HepG2 (cell line): ENCODE results near the gene DNAAF3. TPM values are rescaled to one million over a fixed set of nuclear protein-coding genes. Genes with fewer than 3 reads are reported as not detected.
A peak's percentile ranks its signal among the peaks of the same experiment; 100 is the strongest.

Experiments
- AKNA ChIP-seq: sonication (generic); formaldehyde crosslinking; IDR thresholded peaks from 2 replicates; pipeline ENCODE4 v1.4.0; 2020; ENCODE audit warnings: missing genetic modification reagents, borderline replicate concordance
- ATF6 ChIP-seq: sonication (generic); formaldehyde crosslinking; conservative IDR thresholded peaks from 2 replicates; pipeline ENCODE4 v1.4.0; 2020; ENCODE audit warnings: missing genetic modification reagents
- GTF2F1 ChIP-seq: fragments of 150-350 bp; IDR thresholded peaks from 2 replicates; pipeline ENCODE4 v1.6.1; 2014; ENCODE audit warnings: low read length
- GTF3A ChIP-seq: sonication (generic); formaldehyde crosslinking; conservative IDR thresholded peaks from 2 replicates; pipeline ENCODE4 v1.4.0; 2020; ENCODE audit warnings: mild to moderate bottlenecking, missing genetic modification reagents
- HDAC2 ChIP-seq: sonication (generic); formaldehyde crosslinking; IDR thresholded peaks from 2 replicates; pipeline ENCODE4 v1.4.0; 2020; ENCODE audit warnings: missing genetic modification reagents
- JDP2 ChIP-seq: sonication (generic); formaldehyde crosslinking; IDR thresholded peaks from 2 replicates; pipeline ENCODE4 v1.8.1; 2022; ENCODE audit warnings: missing genetic modification reagents, borderline replicate concordance
- KAT7 ChIP-seq: IDR thresholded peaks from 2 replicates; pipeline ENCODE4 v1.6.1; 2018; ENCODE audit warnings: borderline replicate concordance, missing compliant biosample characterization
- KDM6A ChIP-seq: IDR thresholded peaks from 2 replicates; pipeline ENCODE4 v1.6.1; 2016; ENCODE audit warnings: low read depth
- RFX3 ChIP-seq: IDR thresholded peaks from 2 replicates; pipeline ENCODE4 v1.6.1; 2016; ENCODE audit warnings: missing biosample characterization, missing genetic modification reagents
- RORA ChIP-seq: sonication (generic); formaldehyde crosslinking; IDR thresholded peaks from 2 replicates; pipeline ENCODE4 v1.5.0; 2020; ENCODE audit warnings: mild to moderate bottlenecking, missing genetic modification reagents, moderate library complexity
- TEAD2 ChIP-seq: sonication (generic); formaldehyde crosslinking; IDR thresholded peaks from 2 replicates; pipeline ENCODE4 v1.9.0; 2021; ENCODE audit warnings: missing genetic modification reagents
- TFDP2 ChIP-seq: sonication (generic); formaldehyde crosslinking; IDR thresholded peaks from 2 replicates; pipeline ENCODE4 v1.4.0; 2020; ENCODE audit warnings: missing genetic modification reagents
- THYN1 ChIP-seq: sonication (generic); formaldehyde crosslinking; IDR thresholded peaks from 2 replicates; pipeline ENCODE4 v1.8.1; 2023; ENCODE audit warnings: low read depth, mild to moderate bottlenecking, moderate library complexity, missing genetic modification reagents, borderline replicate concordance
- ZBTB20 ChIP-seq: sonication (generic); formaldehyde crosslinking; IDR thresholded peaks from 2 replicates; pipeline ENCODE4 v1.8.1; 2023; ENCODE audit warnings: missing genetic modification reagents, low read depth, mild to moderate bottlenecking, borderline replicate concordance
- ZBTB43 ChIP-seq: sonication (generic); formaldehyde crosslinking; conservative IDR thresholded peaks from 2 replicates; pipeline ENCODE4 v1.4.0; 2020; ENCODE audit warnings: missing genetic modification reagents
- ZEB1 ChIP-seq: IDR thresholded peaks from 2 replicates; pipeline ENCODE4 v1.6.1; 2012; ENCODE audit warnings: mild to moderate bottlenecking, low read depth, inconsistent platforms; ENCODE audit not compliant: insufficient replicate concordance
- ZNF782 ChIP-seq: sonication (generic); formaldehyde crosslinking; IDR thresholded peaks from 2 replicates; pipeline ENCODE4 v1.4.0; 2020; ENCODE audit warnings: missing genetic modification reagents, mild to moderate bottlenecking, borderline replicate concordance
- ZSCAN30 ChIP-seq: sonication (generic); formaldehyde crosslinking; IDR thresholded peaks from 2 replicates; pipeline ENCODE4 v1.5.0; 2020; ENCODE audit warnings: mild to moderate bottlenecking, missing genetic modification reagents
- polyA plus RNA-seq, 8 experiments: library from polyadenylated mRNA; depleted of rRNA in 3 of 8; stranded (reverse) in 7 of 8; unstranded in 1 of 8; fragments of >200 nt; fragmentation: Illumina TruSeq in 4 of 8; extraction: Trizol in 4 of 8; gene quantifications; 2 replicates each; pipeline versions ENCODE4 v1.2.1 to v1.2.3, GENCODE V29; 2011 to 2016; ENCODE audit warnings: low read depth in 4 of 8, missing spikeins in 1 of 8, mixed read lengths in 1 of 8; ENCODE audit not compliant: insufficient read depth in 1 of 8
- total RNA-seq, 5 experiments: library from RNA; depleted of rRNA; stranded (reverse); fragments of >200 nt; fragmentation: Illumina TruSeq; extraction: Trizol; gene quantifications; 2 replicates each; pipeline ENCODE4 v1.2.3, GENCODE V29; 2016; ENCODE audit warnings: low read depth in 1 of 5
- TF ChIP-seq, protein P1 (sequence below): sonication (generic); formaldehyde crosslinking; IDR thresholded peaks from 2 replicates; pipeline ENCODE4 v1.4.0; 2020; ENCODE audit warnings: missing genetic modification reagents

The DNAAF3 gene
- total and polyA plus RNA-seq, 2 of the 13 experiments (the other 11 are each of a cell fraction or from before 2014, with no cell fraction given), result 0.30 to 0.40 TPM

- TF ChIP-seq ZBTB43 (CRISPR knock-in tag), result no peak
- TF ChIP-seq KDM6A, result no peak
- 0 out of 2 replicates have a peak, but pooled peaks have one; percentile 28 for TF ChIP-seq TFDP2
- no peak for TF ChIP-seq ZEB1
- 0 out of 2 replicates have a peak, but pooled peaks have one; percentile 42 for TF ChIP-seq ZBTB20 (CRISPR knock-in tag)
- no peak for TF ChIP-seq RORA (CRISPR knock-in tag)
- TF ChIP-seq RFX3 (CRISPR knock-in tag), result no peak
- TF ChIP-seq, protein P1, sequence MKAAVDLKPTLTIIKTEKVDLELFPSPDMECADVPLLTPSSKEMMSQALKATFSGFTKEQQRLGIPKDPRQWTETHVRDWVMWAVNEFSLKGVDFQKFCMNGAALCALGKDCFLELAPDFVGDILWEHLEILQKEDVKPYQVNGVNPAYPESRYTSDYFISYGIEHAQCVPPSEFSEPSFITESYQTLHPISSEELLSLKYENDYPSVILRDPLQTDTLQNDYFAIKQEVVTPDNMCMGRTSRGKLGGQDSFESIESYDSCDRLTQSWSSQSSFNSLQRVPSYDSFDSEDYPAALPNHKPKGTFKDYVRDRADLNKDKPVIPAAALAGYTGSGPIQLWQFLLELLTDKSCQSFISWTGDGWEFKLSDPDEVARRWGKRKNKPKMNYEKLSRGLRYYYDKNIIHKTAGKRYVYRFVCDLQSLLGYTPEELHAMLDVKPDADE (CRISPR knock-in tag), result no peak
- TF ChIP-seq GTF2F1, result no peak
- TF ChIP-seq ZSCAN30 (CRISPR knock-in tag), result no peak
- TF ChIP-seq GTF3A (CRISPR knock-in tag), result no peak
- no peak for TF ChIP-seq HDAC2 (CRISPR knock-in tag)
- 0 out of 2 replicates have a peak, but pooled peaks have one; percentile 6 for TF ChIP-seq KAT7
- no peak for TF ChIP-seq AKNA (CRISPR knock-in tag)
- no peak for TF ChIP-seq JDP2 (CRISPR knock-in tag)
- TF ChIP-seq THYN1, result no peak
- TF ChIP-seq TEAD2 (CRISPR knock-in tag), result no peak
- no peak for TF ChIP-seq ZNF782 (CRISPR knock-in tag)
- no peak for TF ChIP-seq ATF6 (CRISPR knock-in tag)
Measured at GRCh38 chr19:55116232-55116858, 50.1 kb downstream of the DNAAF3 start (continued).
